ENCODE measurements around the gene GLOD5.

The GLOD5 gene

GRCh38 chrX:48800574-48801279 lies 39.2 kb downstream of the GLOD5 start:
- Histone ChIP-seq H3K9ac (ENCODE audit: low read length) (peak overlapping the region; percentile 98), H3K9me2 (ENCODE audit: low read depth, low read length) (no peaks in the 10 kb centered on the region), H2AFZ (ENCODE audit: low read length) (no peak overlapping the region), H3K4me3 (ENCODE audit: low read depth, low read length, poor library complexity, severe bottlenecking) (peak overlapping the region; percentile 83), H3F3A (ENCODE audit: insufficient read depth, low read length) (no peaks in the 10 kb centered on the region), H3K9me3 (ENCODE audit: low read length) (no peaks in the 10 kb centered on the region), H3K27me3 (ENCODE audit: insufficient read depth, low read length) (no peaks in the 10 kb centered on the region), H3K36me3 (ENCODE audit: insufficient read depth, low read length) (no peaks in the 10 kb centered on the region), H4K20me1 (ENCODE audit: insufficient read depth, low read length) (no peaks in the 10 kb centered on the region), H3K4me1 (ENCODE audit: insufficient read depth, low read length, severe bottlenecking) (peaks cover 15% of the 10 kb centered on the region), H3K27ac (ENCODE audit: low read depth, low read length, poor library complexity, severe bottlenecking) (peak overlapping the region; percentile 75), H3K79me2 (ENCODE audit: insufficient read depth, low read length) (no peaks in the 10 kb centered on the region), H3K4me2 (ENCODE audit: low read length) (peak overlapping the region; percentile 99)
- TF ChIP-seq EZH2 (IDR thresholded peaks at IDR 0.05; ENCODE audit: borderline replicate concordance, low read length) (no peak), CTCF (IDR thresholded peaks at IDR 0.05; ENCODE audit: low read length) (no peak)

- no peaks in the 10 kb centered on the region for H3F3A ChIP-seq (ENCODE audit: insufficient read depth, low read length)
- H3K4me1 ChIP-seq (ENCODE audit: insufficient read depth, low read length, severe bottlenecking), result peaks cover 15% of the 10 kb centered on the region
- no peak within 1 kb of the TSS for H2AFZ ChIP-seq (ENCODE audit: low read length)
- H3K27ac ChIP-seq (ENCODE audit: low read depth, low read length, poor library complexity, severe bottlenecking), result peak within 1 kb of the TSS; percentile 81
- H3K4me3 ChIP-seq (ENCODE audit: low read depth, low read length, poor library complexity, severe bottlenecking), result peak within 1 kb of the TSS; percentile 83
- H3K9ac ChIP-seq (ENCODE audit: low read length), result peak within 1 kb of the TSS; percentile 98
- TF ChIP-seq CTCF (IDR thresholded peaks at IDR 0.05; ENCODE audit: low read length) (no peak), EZH2 (IDR thresholded peaks at IDR 0.05; ENCODE audit: borderline replicate concordance, low read length) (no peak)
- H3K9me3 ChIP-seq (ENCODE audit: low read length), result no peaks in the 10 kb centered on the region
- no peaks in the 10 kb centered on the region for H3K27me3 ChIP-seq (ENCODE audit: insufficient read depth, low read length)
- H4K20me1 ChIP-seq (ENCODE audit: insufficient read depth, low read length), result no peaks in the 10 kb centered on the region
- no peaks in the 10 kb centered on the region for H3K36me3 ChIP-seq (ENCODE audit: insufficient read depth, low read length)
- H3K79me2 ChIP-seq (ENCODE audit: insufficient read depth, low read length), result no peaks in the 10 kb centered on the region
- no peaks in the 10 kb centered on the region for H3K9me2 ChIP-seq (ENCODE audit: low read depth, low read length)
- peak within 1 kb of the TSS; percentile 99 for H3K4me2 ChIP-seq (ENCODE audit: low read length)
Observed at GRCh38 chrX:48801280-48802088, 39.9 kb downstream of the GLOD5 start, which contains the start of gene HDAC6. Gene HDAC6, plus strand, starts transcription at chrX:48802067. Its CDS starts 626 bp downstream, at chrX:48802693.

GRCh38 chrX:48802089-48802904 lies 40.8 kb downstream of the GLOD5 start:
- Histone ChIP-seq H3F3A (ENCODE audit: insufficient read depth, low read length) (no peaks in the 10 kb centered on the region), H3K9me2 (ENCODE audit: low read depth, low read length) (no peaks in the 10 kb centered on the region), H3K79me2 (ENCODE audit: insufficient read depth, low read length) (no peaks in the 10 kb centered on the region), H3K36me3 (ENCODE audit: insufficient read depth, low read length) (no peaks in the 10 kb centered on the region), H3K27ac (ENCODE audit: low read depth, low read length, poor library complexity, severe bottlenecking) (peak overlapping the region; percentile 81), H3K4me2 (ENCODE audit: low read length) (peak overlapping the region; percentile 71), H3K9ac (ENCODE audit: low read length) (peak overlapping the region; percentile 73), H4K20me1 (ENCODE audit: insufficient read depth, low read length) (no peaks in the 10 kb centered on the region), H3K4me3 (ENCODE audit: low read depth, low read length, poor library complexity, severe bottlenecking) (peak overlapping the region; percentile 63), H3K27me3 (ENCODE audit: insufficient read depth, low read length) (no peaks in the 10 kb centered on the region), H3K9me3 (ENCODE audit: low read length) (no peaks in the 10 kb centered on the region), H2AFZ (ENCODE audit: low read length) (no peak overlapping the region), H3K4me1 (ENCODE audit: insufficient read depth, low read length, severe bottlenecking) (peaks cover 15% of the 10 kb centered on the region)
- TF ChIP-seq CTCF (IDR thresholded peaks at IDR 0.05; ENCODE audit: low read length) (no peak), EZH2 (IDR thresholded peaks at IDR 0.05; ENCODE audit: borderline replicate concordance, low read length) (no peak)
